Right lobe of liver (tissue), 4 donors: ENCODE measurements around the gene NT5C3A.

Experiments used
- POLR2A ChIP-seq: fragments of 450-650 bp; IDR thresholded peaks from one replicate; pipeline ENCODE4 v1.6.1; 2017; ENCODE audit warnings: antibody characterized with exemption, mild to moderate bottlenecking
- TF ChIP-seq, protein P1 (sequence below), 4 donors: fragments of 200-600 bp in 3 of 4; fragments of 450-650 bp in 1 of 4; IDR thresholded peaks; one replicate each; pipeline versions ENCODE4 v1.5.1 to v1.8.0; 2016 to 2022; ENCODE audit warnings: antibody characterized with exemption in 4 of 4, mild to moderate bottlenecking in 2 of 4
- donor health status: DM: no; HTN: no; CAD: no.
- donor health status: DM: no; HTN: no; CAD: no.
- donor health status: DM: no; HTN: yes; CAD: no.

DNA sequence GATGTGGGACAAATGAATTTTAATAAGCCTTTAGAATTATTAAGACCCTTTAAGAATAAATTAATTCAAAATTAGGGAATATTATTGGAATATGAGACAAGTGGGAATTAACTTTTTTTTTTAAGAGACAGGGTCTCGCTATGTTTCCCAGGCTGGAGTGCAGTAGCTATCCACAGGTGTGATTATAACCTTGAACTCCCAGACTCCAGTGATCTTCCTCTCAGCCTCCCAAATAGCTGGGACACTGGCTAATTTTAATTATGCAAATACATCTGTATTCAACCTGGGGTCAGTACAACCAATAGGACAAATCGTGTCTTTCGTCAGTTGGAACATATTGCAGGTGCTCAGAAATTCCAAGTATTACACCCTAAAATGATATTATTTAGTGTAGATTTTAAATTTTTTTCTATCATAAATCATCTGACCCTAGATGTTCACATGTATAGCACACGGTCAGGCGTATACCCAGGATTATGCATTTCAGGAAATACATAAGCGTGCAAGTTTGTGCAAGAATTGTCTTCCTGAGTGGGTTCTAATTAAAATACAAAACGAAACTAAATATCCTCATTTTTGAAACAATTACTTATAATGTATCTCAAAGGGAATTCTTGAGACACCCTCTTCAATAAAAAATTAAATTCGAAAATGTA, 1.2 kb downstream of the NT5C3A start:
- no peak for TF ChIP-seq POLR2A
- TF ChIP-seq, protein P1, sequence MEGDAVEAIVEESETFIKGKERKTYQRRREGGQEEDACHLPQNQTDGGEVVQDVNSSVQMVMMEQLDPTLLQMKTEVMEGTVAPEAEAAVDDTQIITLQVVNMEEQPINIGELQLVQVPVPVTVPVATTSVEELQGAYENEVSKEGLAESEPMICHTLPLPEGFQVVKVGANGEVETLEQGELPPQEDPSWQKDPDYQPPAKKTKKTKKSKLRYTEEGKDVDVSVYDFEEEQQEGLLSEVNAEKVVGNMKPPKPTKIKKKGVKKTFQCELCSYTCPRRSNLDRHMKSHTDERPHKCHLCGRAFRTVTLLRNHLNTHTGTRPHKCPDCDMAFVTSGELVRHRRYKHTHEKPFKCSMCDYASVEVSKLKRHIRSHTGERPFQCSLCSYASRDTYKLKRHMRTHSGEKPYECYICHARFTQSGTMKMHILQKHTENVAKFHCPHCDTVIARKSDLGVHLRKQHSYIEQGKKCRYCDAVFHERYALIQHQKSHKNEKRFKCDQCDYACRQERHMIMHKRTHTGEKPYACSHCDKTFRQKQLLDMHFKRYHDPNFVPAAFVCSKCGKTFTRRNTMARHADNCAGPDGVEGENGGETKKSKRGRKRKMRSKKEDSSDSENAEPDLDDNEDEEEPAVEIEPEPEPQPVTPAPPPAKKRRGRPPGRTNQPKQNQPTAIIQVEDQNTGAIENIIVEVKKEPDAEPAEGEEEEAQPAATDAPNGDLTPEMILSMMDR (IDR thresholded peaks at IDR 0.05), result no peak
